Stimulated activated CD8-positive, alpha-beta memory T cell treated with anti-CD3 and anti-CD28 coated beads, Interleukin-12 subunit alpha, Interleukin-12 subunit beta, amount 100 ng/mL, for 1 hour (primary cell): ENCODE measurements around the gene C1QL1.

Experiments
- DNase-seq: peaks from one replicate; pipeline ENCODE4 v3.0.0-alpha.2; 2020; ENCODE audit warnings: low read depth

C1QL1 gene

DNA sequence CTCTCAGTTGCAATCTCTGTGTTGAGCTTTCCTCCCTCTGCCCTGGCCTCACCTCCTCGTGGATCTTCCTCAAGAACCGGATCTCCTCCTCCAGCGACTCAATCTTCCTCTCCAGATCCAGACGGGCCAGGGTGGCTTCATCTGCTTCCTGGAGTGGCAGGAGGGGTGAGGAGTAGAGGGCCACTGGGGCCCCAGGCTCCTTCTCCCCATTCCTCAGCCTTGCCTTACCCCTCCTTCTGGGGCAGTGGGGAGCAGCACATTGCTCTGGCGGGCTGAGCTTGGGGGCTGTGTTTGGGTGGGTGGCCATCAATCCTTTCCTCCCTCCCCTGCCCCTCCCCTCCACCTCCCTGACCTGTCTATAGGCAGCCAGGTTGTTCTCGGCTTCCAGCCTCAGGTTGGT lies 54.4 kb downstream of the C1QL1 start:
- DNase-seq: no peak

DNA sequence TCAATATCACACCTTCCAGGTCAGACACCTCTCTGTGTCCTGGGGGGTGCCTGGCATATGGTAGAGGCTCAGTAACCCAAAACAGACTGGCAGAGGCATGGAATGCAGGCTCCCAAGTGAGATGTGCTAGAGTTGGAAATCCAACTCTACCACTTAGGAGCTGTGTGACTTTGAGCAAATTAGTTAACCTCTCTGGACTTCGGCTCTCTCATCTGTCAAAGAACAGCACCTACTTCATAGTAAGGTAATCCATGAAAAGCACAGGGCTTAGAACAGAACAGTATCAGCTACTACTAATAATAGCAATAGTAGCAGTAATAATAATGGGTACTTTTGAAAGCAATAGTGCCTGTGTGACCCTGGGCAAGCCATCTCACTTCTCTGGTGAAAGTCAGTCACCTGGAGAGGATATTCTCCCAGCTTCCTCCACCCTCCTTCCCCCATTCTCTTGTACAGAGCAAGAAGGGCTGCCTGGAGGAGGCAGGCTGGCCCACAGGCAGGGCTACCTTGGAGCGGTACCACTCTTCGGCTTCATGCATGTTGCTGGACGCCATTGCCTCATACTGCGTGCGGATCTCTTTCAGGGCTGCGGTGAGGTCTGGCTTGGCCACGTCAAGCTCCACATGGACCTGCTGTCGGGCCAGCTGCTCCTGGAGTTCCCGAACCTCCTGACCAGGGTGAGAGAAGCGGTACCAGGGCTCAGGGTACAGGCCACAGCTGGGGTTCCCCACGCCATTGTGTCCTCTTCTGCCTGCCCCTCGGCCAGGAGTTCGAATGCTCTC lies 55.1 kb downstream of the C1QL1 start:
- DNase-seq: no peak

DNA sequence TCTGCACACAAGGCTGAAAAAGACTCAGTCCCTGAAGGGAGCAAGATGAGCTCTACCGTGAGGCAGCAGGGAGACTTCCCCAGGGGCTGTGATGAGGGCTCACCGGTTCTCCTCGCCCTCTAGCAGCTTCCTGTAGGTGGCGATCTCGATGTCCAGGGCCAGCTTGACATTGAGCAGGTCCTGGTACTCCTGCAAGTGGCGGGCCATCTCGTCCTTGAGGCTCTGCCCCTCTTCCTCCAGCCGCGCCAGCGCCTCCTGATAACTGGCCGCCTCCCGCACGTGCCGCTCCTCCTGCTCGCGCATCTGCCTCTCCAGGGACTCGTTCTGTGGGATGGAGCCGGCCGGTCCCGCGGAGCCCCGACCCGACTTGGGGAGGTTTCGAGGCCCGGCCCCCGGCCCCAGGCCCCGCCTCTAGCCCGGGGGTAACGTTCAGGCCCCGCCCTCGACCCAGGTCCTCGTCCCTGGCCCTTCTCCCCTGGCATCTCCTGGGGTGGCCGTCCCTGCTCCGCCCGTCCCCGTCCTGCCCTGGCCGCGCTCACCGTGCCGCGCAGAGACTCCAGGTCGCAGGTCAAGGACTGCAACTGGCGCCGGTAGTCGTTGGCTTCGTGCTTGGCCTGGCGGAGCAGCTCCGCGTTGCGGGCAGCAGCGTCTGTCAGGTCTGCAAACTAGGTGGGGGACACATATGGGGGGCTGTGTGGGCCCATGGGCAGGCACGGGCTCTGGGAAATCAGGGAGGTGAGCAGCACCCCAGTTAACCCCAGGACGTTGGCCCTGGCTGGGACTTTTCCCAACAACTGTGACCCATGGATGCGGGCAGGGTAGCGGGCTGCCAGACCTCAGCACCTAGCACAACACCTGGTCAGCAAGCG lies 56.7 kb downstream of the C1QL1 start:
- peak; percentile 36 for DNase-seq

DNA sequence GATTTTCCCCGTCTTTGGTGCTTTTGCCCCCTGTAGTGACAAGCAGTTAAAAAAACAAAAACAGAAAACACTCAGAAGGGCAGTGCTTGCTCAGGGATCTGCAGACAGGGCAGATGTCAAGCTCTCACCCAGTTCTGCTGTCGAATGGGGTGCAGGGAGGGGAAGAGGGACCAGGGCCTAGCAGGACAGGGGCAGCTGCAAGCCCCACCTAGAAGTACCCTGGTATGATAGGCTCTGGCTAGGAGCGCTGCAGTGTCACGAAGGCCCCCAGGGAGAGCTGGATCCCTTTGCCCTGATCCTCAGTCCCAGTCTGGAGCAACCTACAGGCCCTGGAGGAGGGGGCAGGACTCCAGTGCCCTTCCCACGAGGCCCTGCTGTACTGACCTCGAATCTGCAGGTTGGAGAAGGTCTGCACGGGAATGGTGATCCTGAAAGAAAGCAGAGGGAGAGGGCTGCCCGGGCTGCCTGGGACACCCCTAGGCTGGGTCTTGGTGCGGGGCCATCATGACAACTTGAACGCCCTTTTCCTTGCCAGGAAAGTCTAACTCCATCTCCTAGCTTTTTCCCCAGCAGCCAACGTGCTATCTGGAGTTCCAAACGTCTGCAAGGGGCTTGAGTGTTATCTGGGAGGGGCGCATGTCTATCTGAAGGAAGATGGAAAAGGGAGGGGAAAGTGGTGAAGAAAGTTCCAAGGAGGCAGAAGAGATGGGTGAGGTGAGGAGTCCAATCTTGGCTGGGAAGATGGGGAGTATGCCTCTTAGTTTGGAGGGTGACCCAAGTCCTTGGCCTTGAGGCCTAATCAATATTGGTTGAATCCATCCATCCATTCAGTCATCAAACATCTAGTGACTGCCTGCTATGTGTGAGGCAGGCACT lies 57.6 kb downstream of the C1QL1 start:
- no peak for DNase-seq
